Spleen (tissue), 13 donors: ENCODE data around the gene DYNC1LI2. TPM values are rescaled to one million over a fixed set of nuclear protein-coding genes. Genes with fewer than 3 reads are reported as not detected.
"Not testable (repeated sequence)": the region's sequence is repeated elsewhere in the genome, so short reads cannot be mapped to it uniquely, and the experiment has no call there.

Experiments
- DNase-seq: peaks from one replicate; pipeline ENCODE4 v3.0.0-alpha.2; 2020
- H3K27ac ChIP-seq, 8 donors: fragments of 200-600 bp; sonication (generic) in 7 of 8; 1 replicate in 4 of 8; 2 replicates in 4 of 8; pipeline versions ENCODE4 v1.5.0 to v1.8.0; 2016 to 2021; ENCODE audit warnings: inconsistent platforms in 4 of 8, mild to moderate bottlenecking in 4 of 8, moderate library complexity in 1 of 8
- H3K27me3 ChIP-seq, 7 donors: fragments of 200-600 bp; sonication (generic) in 6 of 7; replicated peaks in 1 of 7; 1 replicate in 4 of 7; 2 replicates in 3 of 7; pipeline versions ENCODE4 v1.5.0 to v1.8.0; 2016 to 2021; ENCODE audit warnings: inconsistent platforms in 3 of 7, mild to moderate bottlenecking in 1 of 7
- H3K36me3 ChIP-seq, 6 donors: fragments of 200-600 bp; sonication (generic) in 5 of 6; 1 replicate in 4 of 6; 2 replicates in 2 of 6; pipeline versions ENCODE4 v1.5.0 to v1.8.0; 2016 to 2021; ENCODE audit warnings: inconsistent platforms in 2 of 6
- H3K4me1 ChIP-seq, 6 donors: fragments of 200-600 bp; sonication (generic) in 5 of 6; 1 replicate in 3 of 6; 2 replicates in 3 of 6; pipeline versions ENCODE4 v1.5.0 to v1.8.0; 2016 to 2021; ENCODE audit warnings: inconsistent platforms in 3 of 6
- H3K4me3 ChIP-seq, 8 donors: fragments of 200-600 bp; sonication (generic) in 7 of 8; 1 replicate in 4 of 8; 2 replicates in 4 of 8; pipeline versions ENCODE4 v1.5.0 to v1.8.0; 2016 to 2021; ENCODE audit warnings: inconsistent platforms in 4 of 8, mild to moderate bottlenecking in 4 of 8, moderate library complexity in 2 of 8
- H3K9me3 ChIP-seq, 8 donors: fragments of 200-600 bp; sonication (generic) in 7 of 8; 1 replicate in 4 of 8; 2 replicates in 4 of 8; pipeline versions ENCODE4 v1.5.0 to v1.8.0; 2016 to 2021; ENCODE audit warnings: inconsistent platforms in 4 of 8
- CTCF ChIP-seq, 11 experiments: fragments of 200-600 bp in 7 of 11; fragments of 450-650 bp in 4 of 11; sonication (generic) in 4 of 11; IDR thresholded peaks in 8 of 11; conservative IDR thresholded peaks in 3 of 11; 1 replicate in 7 of 11; 2 replicates in 4 of 11; pipeline versions ENCODE4 v1.4.0 to v1.8.0; 2016 to 2021; ENCODE audit warnings: antibody characterized with exemption in 11 of 11, inconsistent platforms in 4 of 11, mild to moderate bottlenecking in 1 of 11
- POLR2A ChIP-seq, 3 donors: fragments of 450-650 bp; IDR thresholded peaks; one replicate each; pipeline ENCODE4 v1.5.1; 2017; ENCODE audit warnings: antibody characterized with exemption in 3 of 3, mild to moderate bottlenecking in 1 of 3
- POLR2AphosphoS5 ChIP-seq, 3 donors: sonication (generic); formaldehyde crosslinking; IDR thresholded peaks; one replicate each; pipeline ENCODE4 v1.5.1; 2017; ENCODE audit warnings: antibody characterized with exemption in 3 of 3
- WGBS, 5 donors: extraction: QIAGEN DNeasy Blood & Tissue Kit in 3 of 5; methylation state at CpG; one replicate each; pipeline versions ENCODE4 v1.1.5 to v1.1.7; 2013 to 2018; 5-methylcytosine and 5-hydroxymethylcytosine counted together
- intact Hi-C: fragments of 100-400 bp; cut with DNase I; formaldehyde crosslinking; loops from one replicate; pipeline ENCODE4 v1.15.0; 2023; ENCODE audit warnings: low total_unique reads
- long read RNA-seq, 2 donors: transcript quantifications; one replicate each; lab custom pipeline, GENCODE V29; 2026
- polyA plus RNA-seq, 3 donors: library from polyadenylated mRNA; stranded (reverse); fragments of 200-250 nt; gene quantifications; one replicate each; pipeline ENCODE4 v1.2.1, GENCODE V29; 2013
- total RNA-seq, 7 donors: library from RNA; depleted of rRNA in 3 of 7; stranded (reverse); fragments of >200 nt in 3 of 7; fragmentation: NEBNext Ultra II Directional in 4 of 7; extraction: Animal tissue kit (Norgen Biotek cat#: 25700) in 4 of 7; gene quantifications; one replicate each; pipeline versions ENCODE4 v1.1.0 to v1.2.1, GENCODE V29; 2016 to 2021
- donor health status: healthy with polysubstance abuse.
- donor health status: DM: no; HTN: no; CAD: no; lungs with moderate emphysema.
- donor health status: DM: no; HTN: no; CAD: no.
- donor health status: Bipolar disorder and iron deficiency.
- donor health status: healthy.
- donor health status: DM: no; HTN: no; CAD: no.
- donor health status: DM: yes; HTN: yes; CAD: no.

The DYNC1LI2 gene
- total RNA-seq, result 100 to 1,000 TPM in 5 of 7 donors, 10 to 100 TPM in 2; 77.7 to 132 (median 118) TPM
- 10 to 100 TPM; 15.6 to 33.2 (median 24.5) TPM for polyA plus RNA-seq
- long read RNA-seq, donor 1, full-length matches to known transcripts, result 19 of 26 reads
- long read RNA-seq, donor 1, partial matches to known transcripts, result 7 of 26 reads
- long read RNA-seq, donor 1, other reads (novel, unspliced or antisense), result 0 of 26 reads
- long read RNA-seq, donor 2, full-length matches to known transcripts, result 17 of 41 reads
- long read RNA-seq, donor 2, partial matches to known transcripts, result 24 of 41 reads
- long read RNA-seq, donor 2, other reads (novel, unspliced or antisense), result 0 of 41 reads

- peaks cover 24 to 60% (median 41%) of the 10 kb centered on the region in 6 donors for H3K4me1 ChIP-seq
- H3K27ac ChIP-seq, result peak within 1 kb of the TSS; percentile 80 to 98 (median 90)
- peak; percentile 96 for DNase-seq
- 0 to 2% (median 1%) methylated on average over 31 to 90 of the region's 90 CpGs for WGBS, 5 donors
- peak within 1 kb of the TSS; percentile 86 to 100 (median 96) for H3K4me3 ChIP-seq
- intact Hi-C loops, result no loop called here
- H3K9me3 ChIP-seq, result no peaks in the 10 kb centered on the region
- TF ChIP-seq POLR2A (IDR thresholded peaks at IDR 0.05) (peak in 1 of 3 donors; percentile 45), POLR2AphosphoS5 (IDR thresholded peaks at IDR 0.05) (peak in 1 of 3 donors; percentile 48), CTCF (IDR thresholded peaks at IDR 0.05 in 8 of 11, conservative IDR thresholded peaks at IDR 0.05 in 3 of 11) (peak; percentile 30 to 97 (median 92))
- H3K36me3 ChIP-seq, result peaks cover 0 to 31% (median 19%) of the 10 kb centered on the region in 6 donors
- H3K27me3 ChIP-seq, result peaks cover 0 to 5% (median 0%) of the 10 kb centered on the region in 7 donors
Measured at GRCh38 chr16:66751303-66751991, at the start of gene DYNC1LI2. TSS of gene DYNC1LI2 (minus strand) at chr16:66751609. CDS start at chr16:66751591, 18 bp downstream.

- no peak overlapping the region for H3K27ac ChIP-seq
- no peak overlapping the region for H3K4me3 ChIP-seq
- no peaks in the 10 kb centered on the region for H3K4me1 ChIP-seq
- intact Hi-C loops, result no loop called here
- DNase-seq, result no peak
- TF ChIP-seq POLR2A (IDR thresholded peaks at IDR 0.05) (no peak), CTCF (IDR thresholded peaks at IDR 0.05 in 8 of 11, conservative IDR thresholded peaks at IDR 0.05 in 3 of 11) (no peak), POLR2AphosphoS5 (IDR thresholded peaks at IDR 0.05) (peak in 1 of 3 donors; percentile 8)
- H3K9me3 ChIP-seq, result no peaks in the 10 kb centered on the region
- 91 to 100% (median 96%) methylated on average over 7 to 19 of the region's 19 CpGs for WGBS, 5 donors
- peaks cover 0 to 52% (median 45%) of the 10 kb centered on the region in 6 donors for H3K36me3 ChIP-seq
- no peaks in the 10 kb centered on the region for H3K27me3 ChIP-seq
Measured at GRCh38 chr16:66800856-66801255, 49.4 kb upstream of the DYNC1LI2 start.

- DNase-seq, result no peak
- Histone ChIP-seq H3K36me3 (peaks cover 0 to 25% (median 19%) of the 10 kb centered on the region in 6 donors), H3K4me1 (no peaks in the 10 kb centered on the region), H3K27ac (no peak overlapping the region), H3K9me3 (no peaks in the 10 kb centered on the region), H3K4me3 (no peak overlapping the region), H3K27me3 (no peaks in the 10 kb centered on the region)
- 89 to 100% (median 92%) methylated on average over 2 of the region's 2 CpGs for WGBS, 5 donors
- intact Hi-C loops, result no loop called here
- TF ChIP-seq POLR2A (IDR thresholded peaks at IDR 0.05) (no peak), CTCF (IDR thresholded peaks at IDR 0.05 in 8 of 11, conservative IDR thresholded peaks at IDR 0.05 in 3 of 11) (no peak), POLR2AphosphoS5 (IDR thresholded peaks at IDR 0.05) (no peak)
Measured at GRCh38 chr16:66798161-66798560, 46.8 kb upstream of the DYNC1LI2 start.

- DNase-seq, H3K4me3 ChIP-seq, H3K27ac ChIP-seq, H3K27me3 ChIP-seq, H3K9me3 ChIP-seq, H3K36me3 ChIP-seq, intact Hi-C loops, H3K4me1 ChIP-seq: not testable (repeated sequence)
- WGBS, 5 donors, result 87 to 95% (median 93%) methylated on average over 6 of the region's 6 CpGs
Measured at GRCh38 chr16:66793984-66794383, 42.6 kb upstream of the DYNC1LI2 start.
